ENCODE results near the gene ZNF614.
"Not testable (repeated sequence)": the region's sequence is repeated elsewhere in the genome, so short reads cannot be mapped to it uniquely, and the experiment has no call there.

Gene ZNF614

GRCh38 chr19:51983361-51983760, 44.8 kb downstream of the ZNF614 start:
- Histone ChIP-seq H3K4me3 (replicated peaks; ENCODE audit: insufficient read depth, low read length) (no peak overlapping the region), H3K27ac (replicated peaks) (no peak overlapping the region), H3K27me3 (ENCODE audit: insufficient read depth, poor library complexity, severe bottlenecking) (no peaks in the 10 kb centered on the region)
- TF ChIP-seq CTCF (IDR thresholded peaks at IDR 0.05; ENCODE audit: insufficient read depth, low read length) = no peak
- no peak for TF ChIP-seq REST (IDR thresholded peaks at IDR 0.05; ENCODE audit: insufficient replicate concordance, low read depth)
- no peak for TF ChIP-seq POLR2AphosphoS5 (IDR thresholded peaks at IDR 0.05; ENCODE audit: low read depth)
- TF ChIP-seq SPI1 (IDR thresholded peaks at IDR 0.05; ENCODE audit: borderline replicate concordance, low read depth) = no peak
- TF ChIP-seq GABPA (IDR thresholded peaks at IDR 0.05; ENCODE audit: low read depth) = no peak
- no peak for DNase-seq (ENCODE audit: low read depth in 1 of 2, low spot score in 1 of 2)

- not testable (repeated sequence) for DNase-seq (ENCODE audit: low read depth in 1 of 2, low spot score in 1 of 2); H3K27ac ChIP-seq (replicated peaks); H3K27me3 ChIP-seq (ENCODE audit: insufficient read depth, poor library complexity, severe bottlenecking); H3K4me3 ChIP-seq (replicated peaks; ENCODE audit: insufficient read depth, low read length)
These were observed 47.3 kb downstream of the ZNF614 start for GRCh38 chr19:51980926-51981325.

- TF ChIP-seq SPI1 (IDR thresholded peaks at IDR 0.05; ENCODE audit: borderline replicate concordance, low read depth) (no peak), GABPA (IDR thresholded peaks at IDR 0.05; ENCODE audit: low read depth) (no peak), CTCF (IDR thresholded peaks at IDR 0.05; ENCODE audit: insufficient read depth, low read length) (no peak), POLR2AphosphoS5 (IDR thresholded peaks at IDR 0.05; ENCODE audit: low read depth) (no peak), REST (IDR thresholded peaks at IDR 0.05; ENCODE audit: insufficient replicate concordance, low read depth) (no peak)
- Histone ChIP-seq H3K27ac (replicated peaks) (no peak overlapping the region), H3K4me3 (replicated peaks; ENCODE audit: insufficient read depth, low read length) (no peak overlapping the region), H3K27me3 (ENCODE audit: insufficient read depth, poor library complexity, severe bottlenecking) (no peaks in the 10 kb centered on the region)
- DNase-seq (ENCODE audit: low read depth in 1 of 2, low spot score in 1 of 2) = peak; percentile 75 to 82
These were observed 48.0 kb downstream of the ZNF614 start for GRCh38 chr19:51980116-51980736.

- Histone ChIP-seq H3K27ac (replicated peaks) (no peak overlapping the region), H3K4me3 (replicated peaks; ENCODE audit: insufficient read depth, low read length) (no peak overlapping the region), H3K27me3 (ENCODE audit: insufficient read depth, poor library complexity, severe bottlenecking) (no peaks in the 10 kb centered on the region)
- DNase-seq (ENCODE audit: low read depth in 1 of 2, low spot score in 1 of 2) = peak in 1 of 2 experiments; percentile 13
- TF ChIP-seq POLR2AphosphoS5 (IDR thresholded peaks at IDR 0.05; ENCODE audit: low read depth) = no peak
- no peak for TF ChIP-seq GABPA (IDR thresholded peaks at IDR 0.05; ENCODE audit: low read depth)
- no peak for TF ChIP-seq SPI1 (IDR thresholded peaks at IDR 0.05; ENCODE audit: borderline replicate concordance, low read depth)
- TF ChIP-seq CTCF (IDR thresholded peaks at IDR 0.05; ENCODE audit: insufficient read depth, low read length) = no peak
- TF ChIP-seq REST (IDR thresholded peaks at IDR 0.05; ENCODE audit: insufficient replicate concordance, low read depth) = no peak
These were observed 49.3 kb downstream of the ZNF614 start for GRCh38 chr19:51978882-51979281.
